GDM1 (cell line): ENCODE measurements around the gene FOSL1.
"Not testable (repeated sequence)": the region's sequence is repeated elsewhere in the genome, so short reads cannot be mapped to it uniquely, and the experiment has no call there.

Experiments
- DNase-seq: peaks from one replicate; lab custom pipeline; 2025; lab: John Stamatoyannopoulos, UW

The FOSL1 gene

DNA sequence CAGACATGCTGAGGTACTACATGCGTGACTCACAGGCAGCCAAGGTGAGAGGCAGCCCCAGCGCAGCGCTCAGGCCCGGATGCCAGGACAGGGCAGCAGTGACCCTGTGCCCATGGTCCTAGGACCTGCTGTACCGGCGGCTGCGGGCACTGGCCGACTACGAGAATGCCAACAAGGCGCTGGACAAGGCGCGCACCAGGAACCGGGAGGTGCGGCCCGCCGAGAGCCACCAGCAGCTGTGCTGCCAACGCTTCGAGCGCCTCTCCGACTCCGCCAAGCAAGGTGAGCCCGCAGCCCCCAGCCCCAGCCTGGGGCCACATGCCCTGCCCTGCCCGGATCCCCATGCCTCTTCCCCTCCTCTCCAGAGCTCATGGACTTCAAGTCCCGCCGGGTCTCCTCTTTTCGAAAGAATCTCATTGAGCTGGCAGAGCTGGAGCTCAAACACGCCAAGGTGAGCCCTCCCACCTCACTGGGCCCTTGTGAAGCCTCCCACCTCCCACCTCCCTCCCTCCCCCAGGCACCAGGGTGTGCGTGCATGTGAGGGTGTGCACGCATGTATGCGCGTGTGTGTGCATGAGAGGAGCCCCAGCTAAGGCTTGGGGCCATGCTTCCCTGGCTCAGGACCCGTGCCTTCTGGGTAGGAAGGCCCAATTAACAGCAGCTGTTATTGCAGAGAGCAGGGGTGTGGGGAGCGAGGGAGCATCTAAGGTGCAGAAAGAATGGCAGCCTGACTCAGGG is 47.5 kb downstream of the FOSL1 start:
- DNase-seq = no peak

DNA sequence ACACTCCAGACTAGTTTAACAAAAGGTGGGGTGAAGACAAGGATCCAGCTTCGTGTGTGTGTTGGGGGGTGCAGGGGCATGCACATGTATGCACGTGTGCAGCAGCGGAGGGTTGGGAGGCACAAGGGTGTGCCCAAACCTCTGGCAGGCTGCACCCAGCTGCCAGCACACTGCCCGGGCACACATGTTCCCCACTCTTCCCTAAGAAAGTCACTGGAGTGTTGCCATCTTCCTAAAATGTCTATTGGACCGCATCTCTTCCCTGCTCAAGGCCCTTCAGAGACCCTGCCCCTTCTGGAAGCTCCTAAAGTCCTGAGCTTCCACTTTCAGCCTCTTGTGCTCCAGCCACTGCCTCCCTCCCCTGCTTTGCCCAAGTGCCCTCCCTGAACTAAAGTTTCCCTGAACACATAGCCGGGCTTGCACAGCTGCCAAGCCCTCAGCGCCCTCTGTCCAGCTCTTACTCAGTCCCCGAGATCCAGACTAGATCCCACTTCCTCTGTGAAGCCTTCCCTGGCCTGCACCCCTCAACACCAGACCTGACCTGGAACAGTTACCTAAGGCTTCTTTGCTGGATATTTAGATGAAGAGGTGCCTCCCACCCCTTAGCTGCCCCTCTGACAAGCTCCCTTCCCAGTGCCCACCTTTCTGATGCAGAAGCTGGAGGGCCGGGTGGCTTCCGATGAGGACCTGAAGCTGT is 48.2 kb downstream of the FOSL1 start:
- no peak for DNase-seq

- DNase-seq = no peak
These were observed 49.1 kb downstream of the FOSL1 start for GRCh38 chr11:65851083-65851579.

DNA sequence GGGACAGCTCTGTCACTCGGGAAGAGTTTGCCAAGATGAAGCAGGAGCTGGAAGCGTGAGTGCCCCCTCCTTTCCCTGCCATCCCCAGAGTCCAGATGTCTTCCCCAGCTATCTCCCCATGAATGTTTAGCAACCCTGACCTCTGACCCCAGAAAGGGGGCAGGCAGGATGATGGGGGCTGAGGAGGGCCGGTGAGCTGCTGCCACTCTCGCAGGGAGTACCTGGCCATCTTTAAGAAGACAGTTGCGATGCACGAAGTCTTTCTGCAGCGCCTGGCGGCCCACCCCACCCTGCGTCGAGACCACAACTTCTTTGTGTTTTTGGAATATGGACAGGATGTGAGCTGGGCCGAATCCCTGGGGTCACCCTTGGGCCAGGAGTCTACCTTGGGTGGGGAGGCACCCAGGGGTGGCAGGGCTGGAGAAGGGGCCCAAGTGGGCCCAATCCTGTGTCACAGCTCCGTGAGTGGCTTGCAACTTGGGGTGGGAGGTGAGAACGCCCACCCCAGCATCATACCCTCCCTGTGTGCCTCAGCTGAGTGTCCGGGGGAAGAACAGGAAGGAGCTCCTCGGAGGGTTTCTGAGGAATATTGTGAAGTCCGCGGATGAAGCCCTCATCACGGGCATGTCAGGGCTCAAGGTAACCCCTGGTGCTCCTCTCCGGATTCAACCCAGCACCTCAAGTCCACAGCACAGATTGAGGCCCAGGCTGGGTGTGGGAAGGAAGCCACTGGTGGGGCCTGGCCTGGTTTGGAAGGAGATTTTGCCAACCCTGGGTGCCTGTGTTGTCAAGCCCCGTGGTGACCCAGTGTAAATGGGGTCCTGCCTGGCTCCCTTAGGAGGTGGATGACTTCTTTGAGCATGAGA is 49.7 kb downstream of the FOSL1 start:
- DNase-seq = no peak

GRCh38 chr11:65849771-65850216 is 50.4 kb downstream of the FOSL1 start:
- no peak for DNase-seq

GRCh38 chr11:65849366-65849765 is 50.8 kb downstream of the FOSL1 start:
- DNase-seq = no peak

- DNase-seq = not testable (repeated sequence)
These were observed 51.5 kb downstream of the FOSL1 start for GRCh38 chr11:65848693-65849092.

DNA sequence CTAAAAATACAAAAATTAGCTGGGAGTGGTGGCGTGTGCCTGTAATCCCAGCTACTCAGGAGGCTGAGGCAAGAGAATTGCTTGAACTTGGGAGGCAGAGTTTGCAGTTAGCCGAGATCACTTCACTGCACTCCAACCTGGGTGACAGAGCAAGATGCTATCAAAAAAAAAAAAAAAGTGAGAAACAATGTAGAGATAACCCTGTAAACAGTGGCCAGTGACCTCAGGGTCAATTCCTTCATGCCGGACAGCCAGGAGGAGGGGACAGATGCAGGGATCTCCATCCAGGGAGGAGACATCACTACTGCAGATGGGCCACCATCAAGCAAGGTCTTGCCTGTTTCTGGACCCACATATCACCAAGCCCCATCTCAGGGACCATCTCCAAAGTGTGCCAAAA is 52.4 kb downstream of the FOSL1 start:
- DNase-seq = no peak

DNA sequence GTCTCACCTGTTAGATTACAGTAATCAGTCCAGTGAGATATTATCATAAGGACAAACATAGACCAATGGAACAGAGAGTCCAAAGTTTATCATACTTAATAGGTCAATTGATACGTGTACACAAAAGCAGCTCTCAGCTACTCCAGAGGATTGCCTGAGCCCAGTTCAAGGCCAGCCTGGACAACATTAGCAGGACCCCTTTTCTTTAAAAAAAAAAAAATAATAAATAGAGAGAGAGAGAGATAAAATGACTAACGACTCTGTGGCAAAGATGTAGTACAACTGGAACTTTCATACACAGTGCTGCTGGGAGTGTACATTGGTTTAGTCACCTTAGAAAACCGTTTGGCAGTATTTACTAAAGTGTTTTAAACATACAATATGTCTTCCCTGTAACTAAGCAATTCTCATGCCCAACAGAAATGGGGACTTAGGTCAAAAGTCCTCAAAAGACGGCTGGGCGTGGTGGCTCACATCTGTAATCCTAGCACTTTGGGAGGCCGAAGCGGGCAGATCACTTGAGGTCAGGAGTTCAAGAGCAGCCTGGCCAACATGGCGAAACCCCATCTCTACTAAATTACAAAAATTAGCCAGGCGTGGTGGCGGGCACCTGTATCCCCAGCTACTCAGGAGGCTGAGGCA is 55.8 kb downstream of the FOSL1 start:
- no peak for DNase-seq

DNA sequence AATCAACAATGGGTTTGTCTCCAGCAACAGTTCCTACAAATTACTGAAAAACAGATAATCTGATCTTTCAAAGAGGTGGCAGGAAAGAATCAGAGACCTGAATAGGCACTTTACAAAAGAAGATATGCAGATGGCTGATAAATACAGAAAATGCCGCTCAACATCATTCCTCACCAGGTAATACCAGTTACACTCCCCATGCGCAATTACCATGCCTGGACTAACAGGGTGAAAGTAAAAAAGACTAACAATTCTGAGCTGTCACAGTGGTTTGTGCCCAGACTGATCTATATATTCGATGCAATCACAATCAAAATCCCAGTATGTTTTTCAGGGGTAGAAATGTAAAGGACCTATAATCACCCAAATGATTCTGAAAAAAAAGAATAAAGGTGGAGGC is 56.4 kb downstream of the FOSL1 start:
- no peak for DNase-seq

- DNase-seq = no peak
These were observed 58.0 kb downstream of the FOSL1 start for GRCh38 chr11:65842144-65842543.
